Spleen (tissue), 13 donors: ENCODE results near the gene MAPK4. TPM values are rescaled to one million over a fixed set of nuclear protein-coding genes. Genes with fewer than 3 reads are reported as not detected.
"Not testable (repeated sequence)": the region's sequence is repeated elsewhere in the genome, so short reads cannot be mapped to it uniquely, and the experiment has no call there.

Experiments
- DNase-seq: peaks from one replicate; pipeline ENCODE4 v3.0.0-alpha.2; 2020
- H3K27ac ChIP-seq, 8 donors: fragments of 200-600 bp; sonication (generic) in 7 of 8; 1 replicate in 4 of 8; 2 replicates in 4 of 8; pipeline versions ENCODE4 v1.5.0 to v1.8.0; 2016 to 2021; ENCODE audit warnings: inconsistent platforms in 4 of 8, mild to moderate bottlenecking in 4 of 8, moderate library complexity in 1 of 8
- H3K27me3 ChIP-seq, 7 donors: fragments of 200-600 bp; sonication (generic) in 6 of 7; replicated peaks in 1 of 7; 1 replicate in 4 of 7; 2 replicates in 3 of 7; pipeline versions ENCODE4 v1.5.0 to v1.8.0; 2016 to 2021; ENCODE audit warnings: inconsistent platforms in 3 of 7, mild to moderate bottlenecking in 1 of 7
- H3K36me3 ChIP-seq, 6 donors: fragments of 200-600 bp; sonication (generic) in 5 of 6; 1 replicate in 4 of 6; 2 replicates in 2 of 6; pipeline versions ENCODE4 v1.5.0 to v1.8.0; 2016 to 2021; ENCODE audit warnings: inconsistent platforms in 2 of 6
- H3K4me1 ChIP-seq, 6 donors: fragments of 200-600 bp; sonication (generic) in 5 of 6; 1 replicate in 3 of 6; 2 replicates in 3 of 6; pipeline versions ENCODE4 v1.5.0 to v1.8.0; 2016 to 2021; ENCODE audit warnings: inconsistent platforms in 3 of 6
- H3K4me3 ChIP-seq, 8 donors: fragments of 200-600 bp; sonication (generic) in 7 of 8; 1 replicate in 4 of 8; 2 replicates in 4 of 8; pipeline versions ENCODE4 v1.5.0 to v1.8.0; 2016 to 2021; ENCODE audit warnings: inconsistent platforms in 4 of 8, mild to moderate bottlenecking in 4 of 8, moderate library complexity in 2 of 8
- H3K9me3 ChIP-seq, 8 donors: fragments of 200-600 bp; sonication (generic) in 7 of 8; 1 replicate in 4 of 8; 2 replicates in 4 of 8; pipeline versions ENCODE4 v1.5.0 to v1.8.0; 2016 to 2021; ENCODE audit warnings: inconsistent platforms in 4 of 8
- CTCF ChIP-seq, 11 experiments: fragments of 200-600 bp in 7 of 11; fragments of 450-650 bp in 4 of 11; sonication (generic) in 4 of 11; IDR thresholded peaks in 8 of 11; conservative IDR thresholded peaks in 3 of 11; 1 replicate in 7 of 11; 2 replicates in 4 of 11; pipeline versions ENCODE4 v1.4.0 to v1.8.0; 2016 to 2021; ENCODE audit warnings: antibody characterized with exemption in 11 of 11, inconsistent platforms in 4 of 11, mild to moderate bottlenecking in 1 of 11
- POLR2A ChIP-seq, 3 donors: fragments of 450-650 bp; IDR thresholded peaks; one replicate each; pipeline ENCODE4 v1.5.1; 2017; ENCODE audit warnings: antibody characterized with exemption in 3 of 3, mild to moderate bottlenecking in 1 of 3
- POLR2AphosphoS5 ChIP-seq, 3 donors: sonication (generic); formaldehyde crosslinking; IDR thresholded peaks; one replicate each; pipeline ENCODE4 v1.5.1; 2017; ENCODE audit warnings: antibody characterized with exemption in 3 of 3
- WGBS, 5 donors: extraction: QIAGEN DNeasy Blood & Tissue Kit in 3 of 5; methylation state at CpG; one replicate each; pipeline versions ENCODE4 v1.1.5 to v1.1.7; 2013 to 2018; 5-methylcytosine and 5-hydroxymethylcytosine counted together
- intact Hi-C: fragments of 100-400 bp; cut with DNase I; formaldehyde crosslinking; loops from one replicate; pipeline ENCODE4 v1.15.0; 2023; ENCODE audit warnings: low total_unique reads
- long read RNA-seq, 2 donors: transcript quantifications; one replicate each; lab custom pipeline, GENCODE V29; 2026
- polyA plus RNA-seq, 3 donors: library from polyadenylated mRNA; stranded (reverse); fragments of 200-250 nt; gene quantifications; one replicate each; pipeline ENCODE4 v1.2.1, GENCODE V29; 2013
- total RNA-seq, 7 donors: library from RNA; depleted of rRNA in 3 of 7; stranded (reverse); fragments of >200 nt in 3 of 7; fragmentation: NEBNext Ultra II Directional in 4 of 7; extraction: Animal tissue kit (Norgen Biotek cat#: 25700) in 4 of 7; gene quantifications; one replicate each; pipeline versions ENCODE4 v1.1.0 to v1.2.1, GENCODE V29; 2016 to 2021
- donor health status: healthy with polysubstance abuse.
- donor health status: DM: no; HTN: no; CAD: no; lungs with moderate emphysema.
- donor health status: DM: no; HTN: no; CAD: no.
- donor health status: Bipolar disorder and iron deficiency.
- donor health status: healthy.
- donor health status: DM: no; HTN: no; CAD: no.
- donor health status: DM: yes; HTN: yes; CAD: no.

Gene MAPK4
- total RNA-seq (under 1 TPM in 4 of 7 donors, not detected in 3; 0.20 to 0.29 (median 0.22) TPM), polyA plus RNA-seq (under 1 TPM in 2 of 3 donors, not detected in 1; 0.02 to 0.03 TPM)
- long read RNA-seq, donor 1, result 0 reads
- long read RNA-seq, donor 2, result 0 reads

- peak; percentile 72 for DNase-seq
- peaks cover 0 to 18% (median 10%) of the 10 kb centered on the region in 8 donors for H3K9me3 ChIP-seq
- H3K4me3 ChIP-seq, result peak within 1 kb of the TSS; percentile 30 to 67 (median 40)
- peaks cover 7 to 87% (median 50%) of the 10 kb centered on the region in 7 donors for H3K27me3 ChIP-seq
- whole genome bisulfite sequencing, 5 donors, result 1 to 3% (median 1%) methylated on average over 46 to 109 of the region's 109 CpGs
- intact Hi-C loops, result no loop called here
- H3K27ac ChIP-seq, result no peak within 1 kb of the TSS
- no peaks in the 10 kb centered on the region for H3K36me3 ChIP-seq
- peaks cover 10 to 24% (median 18%) of the 10 kb centered on the region in 6 donors for H3K4me1 ChIP-seq
- TF ChIP-seq POLR2AphosphoS5 (IDR thresholded peaks at IDR 0.05), result no peak
- no peak for TF ChIP-seq CTCF (IDR thresholded peaks at IDR 0.05 in 8 of 11, conservative IDR thresholded peaks at IDR 0.05 in 3 of 11)
- no peak for TF ChIP-seq POLR2A (IDR thresholded peaks at IDR 0.05)
Measured at GRCh38 chr18:50559752-50560680, at the start of gene MAPK4. Gene MAPK4, plus strand, starts transcription at chr18:50560087. Its CDS starts 103,872 bp downstream, at chr18:50663959.

GRCh38 chr18:50517277-50517676, 42.6 kb upstream of the MAPK4 start:
- H3K4me1 ChIP-seq, H3K36me3 ChIP-seq, intact Hi-C loops, DNase-seq, H3K9me3 ChIP-seq, H3K27ac ChIP-seq, H3K27me3 ChIP-seq, H3K4me3 ChIP-seq: not testable (repeated sequence)
- 43 to 58% (median 53%) methylated on average over 5 of the region's 5 CpGs for WGBS, 5 donors

- H3K4me1 ChIP-seq, result no peaks in the 10 kb centered on the region
- H3K27ac ChIP-seq, result no peak overlapping the region
- 65 to 78% (median 75%) methylated on average over 4 of the region's 4 CpGs for WGBS, 5 donors
- no peak overlapping the region for H3K4me3 ChIP-seq
- peaks cover 0 to 7% (median 0%) of the 10 kb centered on the region in 7 donors for H3K27me3 ChIP-seq
- no peaks in the 10 kb centered on the region for H3K36me3 ChIP-seq
- no peak for DNase-seq
- no peaks in the 10 kb centered on the region for H3K9me3 ChIP-seq
- TF ChIP-seq POLR2AphosphoS5 (IDR thresholded peaks at IDR 0.05) (no peak), POLR2A (IDR thresholded peaks at IDR 0.05) (no peak), CTCF (IDR thresholded peaks at IDR 0.05 in 8 of 11, conservative IDR thresholded peaks at IDR 0.05 in 3 of 11) (no peak)
- intact Hi-C loops, result no loop called here
Measured at GRCh38 chr18:50518787-50519546, 40.9 kb upstream of the MAPK4 start.

- no peaks in the 10 kb centered on the region for H3K9me3 ChIP-seq
- WGBS, 5 donors, result 76 to 92% (median 84%) methylated on average over 6 of the region's 6 CpGs
- intact Hi-C loops, result no loop called here
- DNase-seq, result no peak
- H3K36me3 ChIP-seq, result no peaks in the 10 kb centered on the region
- H3K27me3 ChIP-seq, result peaks cover 0 to 20% (median 0%) of the 10 kb centered on the region in 7 donors
- TF ChIP-seq CTCF (IDR thresholded peaks at IDR 0.05 in 8 of 11, conservative IDR thresholded peaks at IDR 0.05 in 3 of 11) (no peak), POLR2AphosphoS5 (IDR thresholded peaks at IDR 0.05) (no peak), POLR2A (IDR thresholded peaks at IDR 0.05) (no peak)
- no peak overlapping the region for H3K27ac ChIP-seq
- H3K4me1 ChIP-seq, result no peaks in the 10 kb centered on the region
- H3K4me3 ChIP-seq, result no peak overlapping the region
Measured at GRCh38 chr18:50523165-50523564, 36.7 kb upstream of the MAPK4 start.
